Measurements from ENCODE around the gene GALNT3.

Gene GALNT3

GRCh38 chr2:165814473-165814872 lies 20.4 kb upstream of the GALNT3 start:
- no peaks in the 10 kb centered on the region for H3K9me3 Mint-ChIP-seq
- intact Hi-C loops (cut with micrococcal nuclease), result no loop called here
- no peaks in the 10 kb centered on the region for H3K27me3 Mint-ChIP-seq
- H3K27ac Mint-ChIP-seq, result peak overlapping the region; percentile 73
- H3K4me1 Mint-ChIP-seq (ENCODE audit: low read depth), result peaks cover 43% of the 10 kb centered on the region
- H3K4me3 Mint-ChIP-seq, result no peak overlapping the region
- H3K36me3 Mint-ChIP-seq (ENCODE audit: low read depth), result no peaks in the 10 kb centered on the region

GRCh38 chr2:165811592-165812370 lies 17.7 kb upstream of the GALNT3 start:
- H3K36me3 Mint-ChIP-seq (ENCODE audit: low read depth), result no peaks in the 10 kb centered on the region
- no peaks in the 10 kb centered on the region for H3K27me3 Mint-ChIP-seq
- intact Hi-C loops (cut with micrococcal nuclease), result no loop called here

GRCh38 chr2:165810418-165810817 lies 16.4 kb upstream of the GALNT3 start:
- H3K36me3 Mint-ChIP-seq (ENCODE audit: low read depth), result no peaks in the 10 kb centered on the region
- H3K4me1 Mint-ChIP-seq (ENCODE audit: low read depth), result peaks cover 14% of the 10 kb centered on the region
- no peaks in the 10 kb centered on the region for H3K9me3 Mint-ChIP-seq
- H3K27me3 Mint-ChIP-seq, result no peaks in the 10 kb centered on the region
- no peak overlapping the region for H3K4me3 Mint-ChIP-seq
- intact Hi-C loops (cut with micrococcal nuclease), result no loop called here
- no peak overlapping the region for H3K27ac Mint-ChIP-seq

More at GRCh38 chr2:165811592-165812370, 17.7 kb upstream of the GALNT3 start:
- Mint-ChIP-seq H3K4me3 (no peak overlapping the region), H3K4me1 (ENCODE audit: low read depth) (peaks cover 28% of the 10 kb centered on the region), H3K27ac (no peak overlapping the region), H3K9me3 (no peaks in the 10 kb centered on the region)

GRCh38 chr2:165804719-165805118 lies 10.7 kb upstream of the GALNT3 start:
- H3K4me1 Mint-ChIP-seq (ENCODE audit: low read depth), result peaks cover 5% of the 10 kb centered on the region

GRCh38 chr2:165803123-165803760 lies 9.2 kb upstream of the GALNT3 start:
- Mint-ChIP-seq H3K4me1 (ENCODE audit: low read depth) (peaks cover 5% of the 10 kb centered on the region), H3K9me3 (no peaks in the 10 kb centered on the region), H3K36me3 (ENCODE audit: low read depth) (no peaks in the 10 kb centered on the region), H3K27ac (no peak overlapping the region), H3K27me3 (no peaks in the 10 kb centered on the region), H3K4me3 (no peak overlapping the region)
- intact Hi-C loops (cut with micrococcal nuclease), result no loop called here

More at GRCh38 chr2:165804719-165805118, 10.7 kb upstream of the GALNT3 start:
- H3K36me3 Mint-ChIP-seq (ENCODE audit: low read depth), result no peaks in the 10 kb centered on the region
- no peaks in the 10 kb centered on the region for H3K27me3 Mint-ChIP-seq
- H3K4me3 Mint-ChIP-seq, result no peak overlapping the region
- no peaks in the 10 kb centered on the region for H3K9me3 Mint-ChIP-seq
- no peak overlapping the region for H3K27ac Mint-ChIP-seq
- intact Hi-C loops (cut with micrococcal nuclease), result no loop called here

GRCh38 chr2:165801176-165801575 lies 7.1 kb upstream of the GALNT3 start:
- Mint-ChIP-seq H3K4me3 (no peak overlapping the region), H3K27me3 (no peaks in the 10 kb centered on the region), H3K27ac (no peak overlapping the region), H3K9me3 (no peaks in the 10 kb centered on the region), H3K36me3 (ENCODE audit: low read depth) (no peaks in the 10 kb centered on the region), H3K4me1 (ENCODE audit: low read depth) (peaks cover 5% of the 10 kb centered on the region)
- intact Hi-C loops (cut with micrococcal nuclease), result no loop called here

- H3K4me1 Mint-ChIP-seq (ENCODE audit: low read depth), result peaks cover 16% of the 10 kb centered on the region
- peaks cover 6% of the 10 kb centered on the region for H3K36me3 Mint-ChIP-seq (ENCODE audit: low read depth)
- no peak overlapping the region for H3K4me3 Mint-ChIP-seq
- H3K9me3 Mint-ChIP-seq, result no peaks in the 10 kb centered on the region
- no peak overlapping the region for H3K27ac Mint-ChIP-seq
- intact Hi-C loops (cut with micrococcal nuclease), result no loop called here
- H3K27me3 Mint-ChIP-seq, result peaks cover 3% of the 10 kb centered on the region
Measured at GRCh38 chr2:165796819-165797530, 2.9 kb upstream of the GALNT3 start.

- no peaks in the 10 kb centered on the region for H3K9me3 Mint-ChIP-seq
- H3K36me3 Mint-ChIP-seq (ENCODE audit: low read depth), result peaks cover 6% of the 10 kb centered on the region
- H3K4me3 Mint-ChIP-seq, result no peak overlapping the region
- H3K4me1 Mint-ChIP-seq (ENCODE audit: low read depth), result peaks cover 22% of the 10 kb centered on the region
- peaks cover 3% of the 10 kb centered on the region for H3K27me3 Mint-ChIP-seq
- no peak overlapping the region for H3K27ac Mint-ChIP-seq
- intact Hi-C loops (cut with micrococcal nuclease), result no loop called here
Measured at GRCh38 chr2:165796129-165796528, 2.1 kb upstream of the GALNT3 start.

GRCh38 chr2:165795011-165795410 lies 964 bp upstream of the GALNT3 start:
- H3K27me3 Mint-ChIP-seq, result peaks cover 3% of the 10 kb centered on the region
- peaks cover 17% of the 10 kb centered on the region for H3K4me1 Mint-ChIP-seq (ENCODE audit: low read depth)
- H3K27ac Mint-ChIP-seq, result peak overlapping the region; percentile 76
- intact Hi-C loops (cut with micrococcal nuclease), result no loop called here
- H3K36me3 Mint-ChIP-seq (ENCODE audit: low read depth), result peaks cover 6% of the 10 kb centered on the region
- peak overlapping the region; percentile 84 for H3K4me3 Mint-ChIP-seq
- no peaks in the 10 kb centered on the region for H3K9me3 Mint-ChIP-seq

- Mint-ChIP-seq H3K36me3 (ENCODE audit: low read depth) (peaks cover 6% of the 10 kb centered on the region), H3K4me1 (ENCODE audit: low read depth) (peaks cover 17% of the 10 kb centered on the region), H3K27ac (peak overlapping the region; percentile 76), H3K27me3 (peaks cover 3% of the 10 kb centered on the region), H3K4me3 (peak overlapping the region; percentile 84), H3K9me3 (no peaks in the 10 kb centered on the region)
- intact Hi-C loops (cut with micrococcal nuclease), result loop anchor here (5.0 kb wide), 1 partner anchor 158 kb away; the partner anchor contains the start of gene TTC21B
Measured at GRCh38 chr2:165794536-165794928, 485 bp upstream of the GALNT3 start.

- H3K4me3 Mint-ChIP-seq, result peak overlapping the region; percentile 84
- intact Hi-C loops (cut with micrococcal nuclease), result loop anchor here (5.0 kb wide), 1 partner anchor 159 kb away; the partner anchor contains the start of gene TTC21B
- peaks cover 6% of the 10 kb centered on the region for H3K36me3 Mint-ChIP-seq (ENCODE audit: low read depth)
- H3K9me3 Mint-ChIP-seq, result no peaks in the 10 kb centered on the region
- peaks cover 3% of the 10 kb centered on the region for H3K27me3 Mint-ChIP-seq
- H3K4me1 Mint-ChIP-seq (ENCODE audit: low read depth), result peaks cover 17% of the 10 kb centered on the region
- peak overlapping the region; percentile 71 for H3K27ac Mint-ChIP-seq
Measured at GRCh38 chr2:165793161-165793778, 777 bp downstream of the GALNT3 start.

- Mint-ChIP-seq H3K36me3 (ENCODE audit: low read depth) (peaks cover 6% of the 10 kb centered on the region), H3K9me3 (no peaks in the 10 kb centered on the region), H3K27ac (no peak overlapping the region), H3K4me1 (ENCODE audit: low read depth) (peaks cover 17% of the 10 kb centered on the region), H3K4me3 (no peak overlapping the region), H3K27me3 (peaks cover 3% of the 10 kb centered on the region)
- intact Hi-C loops (cut with micrococcal nuclease), result loop anchor here (5.0 kb wide), 1 partner anchor 160 kb away; the partner anchor contains the start of gene TTC21B
Measured at GRCh38 chr2:165792104-165792454, 2.0 kb downstream of the GALNT3 start.

GRCh38 chr2:165791421-165792103 lies 2.5 kb downstream of the GALNT3 start:
- H3K4me1 Mint-ChIP-seq (ENCODE audit: low read depth), result peaks cover 17% of the 10 kb centered on the region
- intact Hi-C loops (cut with micrococcal nuclease), result loop anchor here (5.0 kb wide), 1 partner anchor 161 kb away; the partner anchor contains the start of gene TTC21B
- no peaks in the 10 kb centered on the region for H3K9me3 Mint-ChIP-seq
- H3K36me3 Mint-ChIP-seq (ENCODE audit: low read depth), result peaks cover 6% of the 10 kb centered on the region
- no peak overlapping the region for H3K27ac Mint-ChIP-seq
- H3K27me3 Mint-ChIP-seq, result peaks cover 3% of the 10 kb centered on the region
- H3K4me3 Mint-ChIP-seq, result no peak overlapping the region
